ENCODE data around the gene MRPL9.

DNA sequence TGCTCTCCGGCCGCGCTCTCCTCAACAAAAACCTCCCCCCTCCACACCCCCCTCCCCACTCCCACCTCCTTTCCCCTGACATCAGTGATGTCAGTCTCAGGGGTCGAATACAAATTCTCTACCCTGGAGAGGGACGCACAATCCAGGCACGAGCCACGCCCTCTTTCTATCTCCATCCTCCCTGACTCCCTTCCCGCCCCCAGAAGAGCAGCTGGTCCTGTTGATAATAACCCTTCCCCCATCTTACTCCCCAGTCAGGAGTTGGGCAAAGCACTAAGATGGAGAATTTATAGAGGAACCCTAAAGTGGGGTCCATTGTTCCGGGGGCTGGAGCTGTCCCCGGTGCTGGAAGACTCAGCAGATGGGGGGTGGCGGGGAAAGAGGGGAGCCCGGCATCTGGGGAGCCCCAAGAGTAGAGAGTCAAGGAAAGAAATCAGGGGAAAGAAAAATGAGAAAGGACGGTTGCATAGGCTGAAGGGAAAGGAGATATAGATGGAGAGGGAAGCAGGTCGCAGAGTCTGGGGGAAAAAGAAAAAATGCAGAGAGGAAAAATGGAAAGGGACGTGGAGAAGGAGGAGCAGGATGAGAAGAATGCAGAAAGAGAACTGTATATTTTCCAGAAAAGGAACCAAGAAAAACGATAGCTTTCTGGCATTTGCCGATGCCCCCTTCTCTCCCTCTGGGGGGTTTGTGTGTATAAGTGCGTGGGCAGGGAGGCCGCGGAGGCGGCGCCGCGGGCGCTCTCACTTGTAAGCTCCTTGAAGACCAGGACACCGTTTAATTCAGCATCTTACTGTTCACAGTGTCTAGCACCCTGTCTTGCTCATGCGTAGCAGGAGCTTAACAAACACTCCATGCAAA, 46.3 kb downstream of the MRPL9 start, which contains the start of gene CELF3:
- TF ChIP-seq, protein P1, sequence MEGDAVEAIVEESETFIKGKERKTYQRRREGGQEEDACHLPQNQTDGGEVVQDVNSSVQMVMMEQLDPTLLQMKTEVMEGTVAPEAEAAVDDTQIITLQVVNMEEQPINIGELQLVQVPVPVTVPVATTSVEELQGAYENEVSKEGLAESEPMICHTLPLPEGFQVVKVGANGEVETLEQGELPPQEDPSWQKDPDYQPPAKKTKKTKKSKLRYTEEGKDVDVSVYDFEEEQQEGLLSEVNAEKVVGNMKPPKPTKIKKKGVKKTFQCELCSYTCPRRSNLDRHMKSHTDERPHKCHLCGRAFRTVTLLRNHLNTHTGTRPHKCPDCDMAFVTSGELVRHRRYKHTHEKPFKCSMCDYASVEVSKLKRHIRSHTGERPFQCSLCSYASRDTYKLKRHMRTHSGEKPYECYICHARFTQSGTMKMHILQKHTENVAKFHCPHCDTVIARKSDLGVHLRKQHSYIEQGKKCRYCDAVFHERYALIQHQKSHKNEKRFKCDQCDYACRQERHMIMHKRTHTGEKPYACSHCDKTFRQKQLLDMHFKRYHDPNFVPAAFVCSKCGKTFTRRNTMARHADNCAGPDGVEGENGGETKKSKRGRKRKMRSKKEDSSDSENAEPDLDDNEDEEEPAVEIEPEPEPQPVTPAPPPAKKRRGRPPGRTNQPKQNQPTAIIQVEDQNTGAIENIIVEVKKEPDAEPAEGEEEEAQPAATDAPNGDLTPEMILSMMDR (IDR thresholded peaks at IDR 0.05 in 8 of 11, conservative IDR thresholded peaks at IDR 0.05 in 3 of 11): no peak
- TF ChIP-seq POLR2A (IDR thresholded peaks at IDR 0.05) (no peak), POLR2AphosphoS5 (IDR thresholded peaks at IDR 0.05) (no peak)
